Neural progenitor cell (in vitro differentiated cells): Measurements from ENCODE around the gene TLE1. TPM values are rescaled to one million over a fixed set of nuclear protein-coding genes. Genes with fewer than 3 reads are reported as not detected.
A peak's percentile ranks its signal among the peaks of the same experiment; 100 is the strongest.

ENCODE experiments used
- DNase-seq: peaks from one replicate; pipeline ENCODE4 v3.0.0-alpha.2; 2016; ENCODE audit warnings: low spot score
- H2AFZ ChIP-seq: fragments of 200-600 bp; sonication (generic); replicated peaks from 2 replicates; pipeline ENCODE4 v1.6.1; 2016; ENCODE audit warnings: antibody characterized with exemption
- H3F3A ChIP-seq: fragments of 200-600 bp; sonication (generic); 2 replicates; pipeline ENCODE4 v1.6.1; 2016; ENCODE audit warnings: antibody characterized with exemption, low read depth
- H3K27ac ChIP-seq: fragments of 200-600 bp; sonication (generic); 2 replicates; pipeline ENCODE4 v1.5.1; 2016; ENCODE audit warnings: mild to moderate bottlenecking
- H3K27me3 ChIP-seq: fragments of 200-600 bp; sonication (generic); 2 replicates; pipeline ENCODE4 v1.6.1; 2016; ENCODE audit warnings: mild to moderate bottlenecking, moderate library complexity
- H3K36me3 ChIP-seq: fragments of 200-600 bp; sonication (generic); 2 replicates; pipeline ENCODE4 v1.5.1; 2016
- H3K4me1 ChIP-seq: fragments of 200-600 bp; sonication (generic); 2 replicates; pipeline ENCODE4 v1.6.1; 2016; ENCODE audit warnings: mixed run types
- H3K4me2 ChIP-seq: fragments of 200-600 bp; sonication (generic); 2 replicates; pipeline ENCODE4 v1.6.1; 2016
- H3K4me3 ChIP-seq: fragments of 200-600 bp; sonication (generic); 2 replicates; pipeline ENCODE4 v1.5.1; 2016
- H3K79me2 ChIP-seq: fragments of 200-600 bp; sonication (generic); 2 replicates; pipeline ENCODE4 v1.6.1; 2016; ENCODE audit warnings: low read depth
- H3K9ac ChIP-seq: fragments of 200-600 bp; sonication (generic); 2 replicates; pipeline ENCODE4 v1.6.1; 2016
- H3K9me3 ChIP-seq: fragments of 200-600 bp; sonication (generic); 2 replicates; pipeline ENCODE4 v1.5.1; 2016; ENCODE audit warnings: low read depth
- H4K20me1 ChIP-seq: fragments of 200-600 bp; sonication (generic); 2 replicates; pipeline ENCODE4 v1.6.1; 2016; ENCODE audit warnings: low read depth
- H3K27ac Mint-ChIP-seq: 3 replicates; pipeline ENCODE4 v1.8.0; 2021; ENCODE audit warnings: mixed read lengths
- H3K27me3 Mint-ChIP-seq: 2 replicates; pipeline ENCODE4 v1.8.0; 2022; ENCODE audit warnings: low read depth, mild to moderate bottlenecking, inconsistent platforms, moderate library complexity, mixed read lengths; ENCODE audit not compliant: insufficient read depth
- H3K36me3 Mint-ChIP-seq: 3 replicates; pipeline ENCODE4 v1.8.0; 2021; ENCODE audit warnings: mixed read lengths
- H3K4me1 Mint-ChIP-seq: 3 replicates; pipeline ENCODE4 v1.8.0; 2021; ENCODE audit warnings: mixed read lengths
- H3K4me3 Mint-ChIP-seq: 3 replicates; pipeline ENCODE4 v1.8.0; 2021; ENCODE audit warnings: mild to moderate bottlenecking, moderate library complexity, mixed read lengths
- H3K9me3 Mint-ChIP-seq: 3 replicates; pipeline ENCODE4 v1.8.0; 2020; ENCODE audit warnings: mixed read lengths
- CTCF ChIP-seq: fragments of 200-600 bp; sonication (generic); IDR thresholded peaks from 2 replicates; pipeline ENCODE4 v1.5.1; 2017; ENCODE audit warnings: antibody characterized with exemption, mild to moderate bottlenecking
- EZH2 ChIP-seq: fragments of 200-600 bp; sonication (generic); IDR thresholded peaks from 2 replicates; pipeline ENCODE4 v1.6.1; 2017; ENCODE audit warnings: antibody characterized with exemption, mild to moderate bottlenecking, moderate library complexity
- EZH2phosphoT487 ChIP-seq: fragments of 200-600 bp; sonication (generic); IDR thresholded peaks from 2 replicates; pipeline ENCODE4 v1.6.1; 2017; ENCODE audit warnings: antibody characterized with exemption
- total RNA-seq: library from RNA; depleted of rRNA; stranded (reverse); fragments of >200 nt; gene quantifications from 2 replicates; pipeline ENCODE4 v1.2.3, GENCODE V29; 2015; ENCODE audit warnings: low replicate concordance

Gene TLE1
- total RNA-seq, 1 donor from 2014 or later: 54.7 TPM

- H3K36me3 Mint-ChIP-seq: peaks cover 20% of the 10 kb centered on the region
- no peak overlapping the region for H3K9ac ChIP-seq
- H3K27ac Mint-ChIP-seq: peak overlapping the region; percentile 26
- no peaks in the 10 kb centered on the region for H3K9me3 Mint-ChIP-seq
- H3K4me1 ChIP-seq: peaks cover 47% of the 10 kb centered on the region
- H3K27me3 ChIP-seq: no peaks in the 10 kb centered on the region
- no peak overlapping the region for H3K4me3 ChIP-seq
- H3K36me3 ChIP-seq: no peaks in the 10 kb centered on the region
- H2AFZ ChIP-seq: no peak overlapping the region
- peaks cover 24% of the 10 kb centered on the region for H3K79me2 ChIP-seq
- no peak for DNase-seq
- peaks cover 82% of the 10 kb centered on the region for H3K4me1 Mint-ChIP-seq
- no peaks in the 10 kb centered on the region for H3K9me3 ChIP-seq
- H3K4me2 ChIP-seq: no peak overlapping the region
- no peak overlapping the region for H3K4me3 Mint-ChIP-seq
- peaks cover 11% of the 10 kb centered on the region for H4K20me1 ChIP-seq
- H3K27me3 Mint-ChIP-seq: peaks cover 2% of the 10 kb centered on the region
- H3F3A ChIP-seq: peaks cover 14% of the 10 kb centered on the region
- no peak overlapping the region for H3K27ac ChIP-seq
- no peak for TF ChIP-seq EZH2
- TF ChIP-seq EZH2phosphoT487: no peak
- TF ChIP-seq CTCF: no peak
These were observed 58.1 kb downstream of the TLE1 start for GRCh38 chr9:81631218-81631745.

- H4K20me1 ChIP-seq: no peaks in the 10 kb centered on the region
- Mint-ChIP-seq H3K27me3 (peaks cover 5% of the 10 kb centered on the region), H3K27ac (no peak overlapping the region), H3K4me1 (peaks cover 80% of the 10 kb centered on the region), H3K9me3 (no peaks in the 10 kb centered on the region), H3K4me3 (no peak overlapping the region), H3K36me3 (peaks cover 26% of the 10 kb centered on the region)
- no peak overlapping the region for H2AFZ ChIP-seq
- H3F3A ChIP-seq: peaks cover 5% of the 10 kb centered on the region
- H3K36me3 ChIP-seq: no peaks in the 10 kb centered on the region
- peaks cover 47% of the 10 kb centered on the region for H3K4me1 ChIP-seq
- TF ChIP-seq EZH2 (no peak), EZH2phosphoT487 (no peak), CTCF (no peak)
- no peaks in the 10 kb centered on the region for H3K9me3 ChIP-seq
- H3K9ac ChIP-seq: no peak overlapping the region
- H3K4me3 ChIP-seq: no peak overlapping the region
- H3K27me3 ChIP-seq: no peaks in the 10 kb centered on the region
- no peak overlapping the region for H3K4me2 ChIP-seq
- H3K79me2 ChIP-seq: peaks cover 32% of the 10 kb centered on the region
- DNase-seq: no peak
- H3K27ac ChIP-seq: no peak overlapping the region
These were observed 59.9 kb downstream of the TLE1 start for GRCh38 chr9:81629440-81629839.

GRCh38 chr9:81628897-81629296 lies 60.5 kb downstream of the TLE1 start:
- Histone ChIP-seq H3K4me3 (no peak overlapping the region), H2AFZ (no peak overlapping the region), H4K20me1 (no peaks in the 10 kb centered on the region), H3K27me3 (no peaks in the 10 kb centered on the region), H3K4me2 (no peak overlapping the region), H3F3A (peaks cover 10% of the 10 kb centered on the region), H3K9ac (no peak overlapping the region), H3K36me3 (no peaks in the 10 kb centered on the region), H3K79me2 (peaks cover 38% of the 10 kb centered on the region), H3K9me3 (no peaks in the 10 kb centered on the region), H3K27ac (no peak overlapping the region), H3K4me1 (peaks cover 47% of the 10 kb centered on the region)
- Mint-ChIP-seq H3K9me3 (no peaks in the 10 kb centered on the region), H3K4me1 (peaks cover 80% of the 10 kb centered on the region), H3K36me3 (peaks cover 23% of the 10 kb centered on the region), H3K27me3 (peaks cover 7% of the 10 kb centered on the region), H3K27ac (no peak overlapping the region), H3K4me3 (no peak overlapping the region)
- TF ChIP-seq EZH2: no peak
- TF ChIP-seq EZH2phosphoT487: no peak
- no peak for TF ChIP-seq CTCF
- DNase-seq: no peak
